ENCODE results near the gene ASB18.
"Not testable (repeated sequence)": the region's sequence is repeated elsewhere in the genome, so short reads cannot be mapped to it uniquely, and the experiment has no call there.

The ASB18 gene

DNA sequence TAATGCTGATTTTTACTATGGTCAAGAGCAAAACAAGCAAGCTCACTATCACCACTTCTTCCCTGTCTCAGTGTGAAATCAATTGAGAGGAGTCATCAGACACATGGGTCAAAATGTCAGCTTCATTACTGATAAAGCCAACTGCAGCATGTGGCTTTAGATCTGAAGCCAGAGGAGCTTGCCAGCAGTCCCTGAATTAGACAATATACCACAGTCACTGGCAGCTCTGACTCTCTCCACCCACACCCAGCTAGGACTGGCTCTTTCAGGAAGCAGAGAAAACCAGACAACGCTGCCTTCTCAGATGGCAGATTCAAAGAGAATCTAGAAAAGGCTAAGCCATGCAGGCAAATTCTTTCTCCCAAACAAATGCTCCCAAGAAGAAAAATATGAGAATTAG, 20.0 kb upstream of the ASB18 start:
- DNase-seq, result no peak

DNA sequence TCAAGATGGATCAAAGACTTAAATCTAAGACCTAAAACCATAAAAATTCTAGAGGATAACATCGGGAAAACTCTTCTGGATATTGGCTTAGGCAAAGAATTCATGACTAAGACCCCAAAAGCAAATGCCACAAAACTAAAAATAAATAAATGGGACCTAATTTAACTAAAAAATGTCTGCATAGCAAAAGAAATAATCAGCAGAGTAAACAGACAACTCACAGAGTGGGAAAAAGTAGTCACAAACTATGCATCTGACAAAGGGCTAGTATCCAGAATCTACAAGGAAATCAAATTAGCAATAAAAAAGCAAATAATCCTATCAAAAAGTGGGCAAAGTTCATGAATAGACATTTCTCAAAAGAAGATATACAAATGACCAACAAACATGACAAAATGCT, 18.2 kb upstream of the ASB18 start:
- no peak for DNase-seq

DNA sequence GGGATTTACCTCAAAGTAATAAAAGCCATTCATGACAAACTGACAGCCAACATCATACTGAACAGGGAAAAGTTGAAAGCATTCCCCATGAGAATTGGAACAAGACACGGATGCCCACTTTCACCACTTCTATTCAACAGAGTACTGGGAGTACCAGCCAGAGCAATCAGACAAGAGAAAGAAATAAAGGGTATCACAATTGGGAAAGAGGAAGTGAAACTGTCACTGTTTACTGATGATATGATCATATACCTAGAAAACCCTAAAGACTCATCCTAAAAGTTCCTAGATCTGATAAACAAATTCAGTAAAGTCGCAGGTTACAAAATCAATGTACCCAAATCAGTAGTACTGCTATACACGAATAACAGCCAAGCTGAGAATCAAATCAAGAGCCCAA, 17.2 kb upstream of the ASB18 start:
- no peak for DNase-seq

DNA sequence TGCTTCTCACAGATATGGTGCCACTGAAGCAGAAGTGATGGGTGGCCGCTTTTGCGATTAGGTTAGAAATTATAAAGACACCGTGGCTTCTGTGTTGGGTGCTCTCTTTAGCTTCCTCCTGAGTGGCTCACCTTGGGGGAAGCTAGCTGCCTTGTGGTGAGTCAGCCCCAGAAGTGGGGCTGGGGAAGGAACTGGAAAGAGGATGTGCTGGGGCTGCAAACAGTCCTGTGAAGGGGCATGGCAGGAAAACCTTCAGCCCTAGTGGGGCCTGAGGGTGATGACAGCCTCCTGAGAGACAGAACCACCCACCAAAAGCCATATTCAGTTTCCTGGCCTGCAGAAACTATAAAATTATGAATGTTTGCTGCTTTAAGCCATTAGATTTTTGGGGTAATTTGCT, 8.9 kb upstream of the ASB18 start:
- DNase-seq, result no peak

DNA sequence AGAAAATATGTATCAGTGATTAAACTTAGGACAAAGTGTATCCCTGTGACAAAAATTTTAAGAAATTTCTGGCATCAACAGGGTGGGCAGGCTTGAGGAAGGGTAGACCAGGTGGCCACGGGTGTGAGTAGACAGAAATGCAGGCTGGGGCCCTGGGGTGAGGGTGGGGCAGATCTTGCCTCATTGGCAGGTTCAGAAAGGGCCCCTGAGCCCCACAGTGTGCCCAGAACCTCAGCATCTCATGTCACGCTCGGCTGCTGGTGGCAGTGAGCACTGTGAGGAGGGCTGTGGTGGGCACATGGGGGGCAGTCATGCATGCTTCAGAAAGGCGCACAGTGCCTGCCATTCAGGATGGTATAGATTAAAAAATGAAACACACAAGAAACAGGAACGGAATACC, 7.6 kb upstream of the ASB18 start:
- DNase-seq, result no peak

DNA sequence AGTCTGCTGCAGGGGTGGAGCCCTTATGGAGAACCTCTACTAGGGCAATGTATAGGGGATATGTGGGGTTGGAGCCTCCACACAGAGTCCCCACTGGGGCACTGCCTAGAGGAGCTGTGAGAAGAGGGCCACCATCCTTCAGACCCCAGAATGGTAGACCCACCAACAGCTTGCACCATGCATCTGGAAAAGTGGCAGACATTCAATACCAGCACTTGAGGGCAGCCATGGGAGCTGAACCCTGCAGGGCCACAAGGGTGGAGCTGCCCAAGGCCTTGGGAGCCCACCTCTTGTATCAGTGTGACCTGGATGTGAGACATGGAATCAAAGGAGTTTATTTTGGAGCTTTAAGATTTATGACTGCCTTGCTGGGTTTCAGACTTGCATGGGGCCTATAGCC, 5.7 kb upstream of the ASB18 start:
- not testable (repeated sequence) for DNase-seq

DNA sequence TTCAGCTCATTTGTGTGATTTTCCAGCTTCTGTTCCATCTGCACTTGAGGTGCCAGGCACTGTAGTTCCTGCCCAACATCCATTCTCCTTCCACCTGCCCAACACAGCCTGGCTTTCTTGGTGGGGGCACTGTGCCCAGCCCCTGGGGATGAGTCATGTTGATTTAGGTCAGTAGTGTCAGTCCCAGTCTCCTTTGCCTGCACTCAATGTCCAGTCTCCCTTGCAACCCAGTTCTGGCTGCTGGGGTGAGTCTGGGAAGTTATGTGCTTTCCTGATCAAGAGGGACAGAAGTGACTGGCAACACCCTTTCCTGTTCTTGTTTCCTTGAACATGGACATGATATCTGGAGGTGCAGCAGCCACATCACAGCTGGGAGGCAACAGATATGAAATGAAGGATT, 1.5 kb upstream of the ASB18 start:
- DNase-seq, result no peak

DNA sequence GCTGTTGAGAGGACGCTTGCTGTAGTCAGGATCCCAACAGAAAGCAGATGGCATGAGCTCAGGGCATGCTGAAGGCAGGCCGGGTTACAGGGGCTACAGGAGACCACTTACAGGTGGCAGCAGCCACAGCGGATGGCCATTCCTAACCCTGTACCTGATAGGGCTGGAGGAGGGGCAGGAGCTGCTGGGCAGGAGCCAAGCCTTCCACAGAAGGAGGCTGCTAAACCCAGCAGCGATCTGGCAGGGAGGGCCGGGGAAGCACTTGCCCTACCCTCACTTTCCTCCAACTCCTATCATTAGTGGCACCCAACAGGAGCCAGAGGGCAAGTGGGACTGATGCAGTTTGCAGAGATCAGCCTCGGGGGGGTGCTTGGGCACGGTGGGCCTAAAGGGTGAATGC, 2.0 kb downstream of the ASB18 start:
- no peak for DNase-seq

DNA sequence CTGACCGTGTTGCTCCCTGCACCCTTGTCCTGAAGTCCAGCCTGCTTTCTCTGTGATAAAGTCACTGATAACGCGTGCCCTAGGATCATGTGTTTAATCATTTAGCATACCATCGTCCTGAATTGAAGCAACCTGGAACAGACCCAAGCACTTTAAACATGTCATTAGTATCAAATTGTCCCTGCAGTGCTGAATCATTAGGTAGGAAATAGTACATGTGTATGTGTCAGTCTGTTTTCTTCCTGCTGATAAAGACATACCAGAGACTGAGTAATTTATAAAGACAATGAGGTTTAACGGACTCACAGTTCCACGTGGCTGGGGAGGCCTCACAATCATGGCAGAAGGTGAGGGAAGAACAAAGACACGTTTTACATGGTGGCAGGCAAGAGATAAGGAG, 2.8 kb downstream of the ASB18 start:
- DNase-seq, result no peak

DNA sequence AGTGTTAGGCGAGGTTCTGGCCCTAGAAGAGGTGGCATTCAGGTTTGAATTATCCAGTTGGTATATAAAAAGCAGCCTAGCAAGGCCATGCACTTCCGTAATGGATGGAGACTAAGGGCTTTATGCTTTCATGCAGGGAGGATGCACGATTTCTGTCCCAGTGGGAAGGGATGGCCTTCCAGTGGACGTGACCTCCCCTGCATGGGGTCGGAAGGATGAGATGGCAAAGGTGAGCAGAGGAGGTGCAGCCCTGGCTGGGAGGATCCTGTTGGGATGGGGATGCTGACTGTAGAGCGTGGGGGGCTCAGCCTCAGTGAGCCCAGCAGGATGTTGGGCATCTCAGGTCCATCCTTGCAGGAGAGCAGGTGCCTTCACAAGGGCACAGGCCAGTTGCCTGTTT, 4.8 kb downstream of the ASB18 start:
- no peak for DNase-seq

DNA sequence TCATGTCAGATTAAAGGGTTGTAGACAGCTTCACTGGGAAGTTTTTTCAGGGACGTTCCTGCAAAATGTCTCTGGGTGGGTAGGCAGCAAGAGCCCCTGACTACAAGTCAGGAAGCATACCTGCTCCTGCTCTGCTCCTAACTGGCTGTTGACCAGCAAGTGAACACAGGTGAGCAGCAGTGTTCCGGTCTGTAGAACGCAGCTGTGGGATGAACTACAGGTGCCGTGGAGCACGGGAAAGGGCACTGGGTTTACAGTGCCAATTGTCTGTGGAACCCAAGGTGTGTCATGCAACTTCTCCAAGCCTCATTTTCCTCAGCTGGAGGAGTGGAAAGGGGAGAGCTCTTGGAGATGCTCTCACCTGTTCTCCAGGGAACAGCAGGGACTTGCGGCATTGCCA, 6.6 kb downstream of the ASB18 start:
- no peak for DNase-seq

DNA sequence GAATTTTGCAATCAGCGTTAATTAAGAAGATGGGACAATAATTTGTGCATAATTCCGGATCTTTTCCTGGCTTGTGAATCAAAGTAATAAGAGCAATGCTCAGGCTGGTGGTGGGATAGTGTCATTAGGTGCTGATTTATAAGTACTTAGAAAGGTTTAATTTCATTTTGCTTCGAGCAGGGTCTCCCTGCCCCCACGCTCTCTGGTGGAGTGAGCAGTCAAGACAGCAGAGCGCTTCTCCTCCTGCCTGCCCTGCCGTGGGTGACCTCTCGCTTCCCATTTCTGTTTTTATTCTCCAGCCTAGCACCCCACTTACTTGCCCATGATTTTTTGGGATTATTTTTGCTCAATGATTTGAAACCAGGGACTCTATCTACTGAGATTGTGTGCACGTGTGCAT, 7.1 kb downstream of the ASB18 start:
- no peak for DNase-seq

DNA sequence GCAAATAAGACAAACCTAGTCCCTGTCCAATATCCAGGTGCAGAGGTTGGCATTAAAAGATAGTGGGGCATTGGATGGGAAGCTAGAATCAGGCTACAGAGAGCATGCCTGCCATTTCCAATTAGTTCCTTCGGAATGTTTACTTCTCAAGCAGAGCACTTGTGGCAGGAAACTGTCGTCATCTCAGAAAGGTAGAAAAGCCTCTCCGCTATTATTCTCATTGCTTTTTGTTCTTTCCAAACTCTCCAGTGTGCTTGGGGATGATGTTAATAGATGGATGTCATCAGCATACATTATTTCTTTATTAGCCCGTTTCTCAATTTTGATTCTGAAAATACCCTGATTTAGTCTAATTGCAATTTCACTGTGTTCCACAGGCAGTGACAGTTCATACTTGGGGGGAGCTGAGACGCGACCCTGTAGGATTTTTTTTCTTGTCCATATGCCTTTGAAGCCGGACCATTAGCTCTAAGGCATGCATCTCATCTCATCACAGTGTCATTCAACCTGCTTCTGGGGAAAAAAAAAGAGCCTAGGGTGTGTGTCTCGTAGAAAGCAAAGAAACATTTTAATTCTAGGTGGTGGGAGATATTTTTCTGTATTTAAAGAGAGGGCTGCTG, 7.7 kb downstream of the ASB18 start:
- DNase-seq, result no peak

DNA sequence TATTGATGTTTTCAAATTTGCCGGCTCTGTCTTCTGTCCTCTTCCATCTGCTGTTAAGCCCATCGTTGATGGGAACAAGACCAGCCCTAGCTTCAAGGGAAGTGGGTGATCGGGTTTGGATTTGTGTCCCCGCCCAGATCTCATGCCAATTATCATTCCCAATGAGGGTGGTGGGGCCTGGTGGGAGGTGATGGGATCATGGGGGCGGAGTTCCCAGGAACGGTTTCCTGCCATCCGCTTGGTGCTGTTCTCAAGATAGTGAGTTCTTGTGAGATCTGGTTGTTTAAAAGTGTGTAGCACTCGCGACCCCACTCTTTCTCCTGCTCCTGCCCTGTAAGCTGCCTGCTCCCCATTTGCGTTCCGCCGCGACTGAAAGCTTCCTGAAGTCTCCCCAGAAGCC, 9.5 kb downstream of the ASB18 start:
- no peak for DNase-seq

DNA sequence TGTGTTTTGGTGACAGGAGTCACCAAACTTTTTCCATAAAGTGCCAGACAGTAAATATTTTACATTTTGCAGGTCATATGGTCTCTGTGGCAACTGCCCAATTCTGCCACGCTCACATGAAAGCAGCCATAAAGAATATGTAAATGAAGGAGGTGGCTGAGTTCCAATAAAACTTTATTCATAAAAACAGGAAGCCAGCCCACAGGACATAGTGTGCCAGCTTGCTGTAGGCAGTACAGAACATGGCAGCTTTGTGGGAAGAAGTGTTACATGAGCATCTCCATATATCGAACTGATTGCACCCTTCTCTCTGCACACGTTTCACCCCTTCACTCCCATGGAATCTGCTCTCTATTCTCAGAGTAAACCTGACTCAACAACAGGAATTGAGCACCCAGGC, 10.2 kb downstream of the ASB18 start:
- DNase-seq, result no peak

DNA sequence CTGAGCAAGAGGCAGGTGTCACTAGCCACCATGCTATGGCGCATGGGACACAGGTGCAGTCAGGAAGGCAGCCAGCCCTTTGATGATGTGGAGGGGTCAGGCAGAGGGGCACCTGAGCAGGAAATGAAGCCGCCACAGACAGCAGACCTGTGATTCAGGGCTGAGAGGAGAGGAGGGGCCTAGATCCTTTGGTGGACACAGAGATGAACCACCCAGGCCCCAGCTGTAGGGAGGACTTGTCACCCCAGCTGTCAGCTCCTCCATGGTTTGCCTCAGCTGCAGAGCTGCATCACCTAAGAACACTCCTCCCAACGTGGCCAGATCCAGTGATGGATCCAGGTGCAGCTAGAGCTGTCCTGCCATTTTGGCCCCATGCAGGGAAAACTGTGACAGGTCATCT, 11.6 kb downstream of the ASB18 start:
- no peak for DNase-seq

DNA sequence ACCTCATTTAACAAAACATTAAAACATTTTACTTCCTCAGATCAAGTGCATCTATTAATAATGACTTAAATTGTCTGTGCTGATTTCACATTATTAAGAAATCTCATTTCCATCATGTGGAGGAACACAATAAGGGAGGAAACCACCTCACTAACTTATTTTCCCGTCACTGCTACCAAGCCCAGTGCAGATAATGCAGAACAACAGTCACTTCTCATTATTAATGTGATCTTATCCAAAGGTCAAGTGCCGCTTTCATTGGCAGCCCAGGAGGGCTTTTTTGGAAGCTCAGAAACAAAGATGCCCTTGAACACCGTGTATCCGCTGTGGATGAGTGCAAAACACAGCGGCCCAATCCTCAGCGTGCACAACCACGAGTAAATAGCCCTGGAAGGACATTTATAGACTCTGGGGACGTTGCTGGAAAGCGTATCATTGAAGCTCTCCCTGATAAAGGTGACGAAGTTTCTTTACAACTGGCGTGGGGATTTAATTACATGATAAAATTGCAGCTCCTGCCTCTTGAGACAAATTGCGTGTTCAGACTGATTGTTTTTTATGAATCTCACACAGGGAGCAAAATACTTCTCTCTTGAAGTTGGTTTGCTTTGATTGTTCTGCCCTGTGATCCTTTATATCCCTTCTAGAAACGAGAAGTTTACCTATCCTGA, 13.2 kb downstream of the ASB18 start:
- DNase-seq, result no peak

DNA sequence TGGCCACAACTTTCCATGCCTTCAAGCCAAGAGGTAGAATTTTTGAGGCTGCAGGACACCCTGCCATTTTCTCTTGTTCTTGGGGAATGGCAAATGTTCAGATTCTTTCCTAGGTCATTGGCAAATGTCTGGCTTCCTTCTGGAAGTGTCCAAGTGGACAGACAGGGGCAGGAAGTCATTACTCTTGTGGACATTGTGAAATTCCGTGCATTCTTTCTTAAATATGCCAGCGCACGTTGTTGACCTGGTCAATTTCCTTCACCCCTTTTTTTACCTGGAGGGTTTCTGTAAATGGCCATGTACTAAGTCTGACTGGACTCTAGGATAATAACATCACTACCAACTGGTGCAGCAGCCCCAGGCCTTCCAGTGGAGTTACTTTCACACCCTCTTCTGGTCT, 13.9 kb downstream of the ASB18 start:
- no peak for DNase-seq

DNA sequence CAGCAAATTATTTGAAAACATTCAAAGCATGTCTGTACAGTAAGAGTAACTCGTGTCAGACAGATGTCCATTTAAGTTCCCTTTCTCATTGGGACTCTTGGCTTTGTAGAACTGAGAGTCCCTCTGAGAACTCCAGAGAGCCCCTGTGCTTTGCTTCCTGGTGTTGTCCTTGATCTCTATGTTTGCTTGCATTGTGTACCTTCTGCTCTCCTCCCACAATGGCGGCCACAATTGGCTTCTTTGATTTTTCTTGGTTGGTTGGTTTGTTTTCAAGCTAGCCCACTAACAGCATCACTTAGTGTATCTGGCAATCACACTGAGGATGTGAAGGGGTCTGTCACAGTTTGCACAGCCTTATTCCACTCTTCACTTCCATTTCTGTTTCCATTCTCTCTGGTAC, 15.1 kb downstream of the ASB18 start:
- no peak for DNase-seq

DNA sequence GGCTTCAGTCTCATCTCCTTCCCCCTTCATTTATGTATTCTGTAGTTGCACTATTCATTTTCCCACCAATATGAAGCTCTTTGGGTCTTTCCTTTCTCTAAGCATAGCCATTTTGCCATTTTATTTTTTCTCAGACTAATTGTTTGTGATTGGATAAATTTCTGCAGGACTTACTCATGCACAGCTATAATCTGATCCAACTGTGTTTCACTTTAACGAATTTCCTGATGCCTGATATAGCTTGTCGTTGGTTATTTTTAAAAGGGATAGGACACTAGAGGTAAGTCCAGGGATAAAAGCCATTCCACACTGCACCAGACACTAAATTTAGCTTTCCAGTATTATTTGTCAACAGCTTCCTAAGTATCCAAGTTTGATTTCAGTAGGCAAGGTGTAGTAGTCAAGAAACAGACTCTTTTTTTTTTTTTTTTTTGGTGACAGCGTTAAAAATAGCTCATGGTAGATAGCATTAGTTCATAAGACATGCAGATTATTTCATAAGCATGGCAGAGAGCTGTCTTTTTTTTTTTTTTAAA, 17.4 kb downstream of the ASB18 start:
- DNase-seq, result no peak

DNA sequence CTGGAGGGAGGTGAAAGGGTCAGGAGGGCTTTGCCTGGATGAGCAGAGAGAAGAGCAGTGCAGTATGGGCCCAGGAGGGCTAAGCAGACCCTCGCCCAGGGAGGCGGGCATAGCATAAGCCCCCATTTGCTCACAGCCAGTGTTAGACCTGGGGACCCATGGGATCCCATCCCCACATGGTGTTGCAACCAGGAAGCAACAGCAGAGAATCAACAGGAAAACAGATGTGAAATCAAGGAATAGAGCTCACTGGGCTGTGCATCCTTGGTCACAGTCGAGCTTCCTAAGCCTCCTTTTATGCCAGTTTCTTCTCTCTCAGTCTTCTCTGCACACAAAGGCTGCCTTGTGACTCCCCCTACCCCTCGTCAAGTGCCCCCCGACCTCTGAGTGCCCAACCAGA, 19.9 kb downstream of the ASB18 start:
- DNase-seq, result no peak

DNA sequence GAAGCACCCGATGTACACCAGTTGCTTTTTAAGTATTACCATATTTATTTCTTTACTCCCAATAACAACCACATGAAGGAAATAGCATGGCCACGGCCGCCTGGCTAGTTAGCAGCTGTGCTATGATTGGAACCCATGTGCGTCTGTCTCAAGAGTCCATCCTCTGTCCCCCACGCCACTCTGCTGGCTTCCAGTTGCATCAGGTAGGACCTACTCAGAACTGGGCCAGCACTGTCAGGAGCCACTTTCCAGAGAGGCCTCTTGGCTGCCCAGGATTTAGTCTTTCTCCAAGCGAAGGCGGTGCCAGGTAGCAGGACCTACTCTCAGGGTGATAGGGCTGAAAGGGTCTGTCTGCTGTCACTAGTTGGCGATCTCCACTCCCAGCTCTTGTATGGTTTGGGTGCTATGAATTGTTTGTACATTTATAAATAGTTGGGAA, 22.1 kb downstream of the ASB18 start:
- DNase-seq, result no peak

DNA sequence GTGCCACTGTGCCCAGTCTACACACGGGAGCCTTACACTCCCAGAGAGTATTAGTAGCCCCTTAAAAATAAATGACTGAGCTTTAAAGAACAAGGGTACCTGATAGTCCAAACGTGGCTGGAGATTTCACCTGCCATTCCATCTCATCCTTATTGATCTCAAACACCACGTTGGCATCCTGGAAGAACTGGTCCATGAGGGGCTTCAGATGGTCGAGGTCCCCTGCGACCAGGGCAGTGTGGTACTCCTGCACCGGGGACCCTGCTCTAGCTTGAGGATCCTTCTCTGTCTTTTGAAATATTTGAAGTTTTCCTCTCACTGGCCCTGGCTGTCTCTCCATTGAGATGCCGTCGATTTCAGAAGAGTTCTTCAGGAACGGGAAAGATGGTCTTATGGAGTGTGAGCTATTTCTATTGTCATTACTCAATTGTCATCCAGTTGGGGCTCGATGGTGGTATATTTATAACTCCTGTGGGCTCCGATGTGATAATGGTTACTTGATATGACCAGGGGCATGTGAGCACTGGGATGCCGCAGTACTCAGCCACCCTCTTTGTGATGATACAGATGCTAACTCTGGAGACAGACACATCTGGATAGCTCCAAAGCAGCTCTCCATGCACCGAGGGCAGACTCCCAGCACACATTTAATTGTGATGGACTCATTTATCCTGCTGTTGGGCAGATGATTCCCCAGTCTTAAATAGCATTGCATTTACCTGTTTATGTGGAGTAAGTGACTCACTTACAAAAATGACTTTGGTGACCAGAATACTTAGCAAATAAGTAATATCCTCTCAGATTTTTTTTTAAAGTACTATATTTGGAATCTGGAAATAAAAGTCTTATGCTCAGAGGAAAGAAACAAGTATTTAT, 22.8 kb downstream of the ASB18 start:
- no peak for DNase-seq
